HG02943 (cell line): ENCODE results near the gene BTLA.
"Not testable (repeated sequence)": the region's sequence is repeated elsewhere in the genome, so short reads cannot be mapped to it uniquely, and the experiment has no call there.

Source experiments
- ATAC-seq: cut with Tn5 transposase; IDR thresholded peaks from one replicate; pipeline ENCODE4 v1.9.1; 2021; ENCODE audit warnings: mild to moderate bottlenecking, low read depth, moderate library complexity; ENCODE audit not compliant: unreplicated experiment

The BTLA gene

DNA sequence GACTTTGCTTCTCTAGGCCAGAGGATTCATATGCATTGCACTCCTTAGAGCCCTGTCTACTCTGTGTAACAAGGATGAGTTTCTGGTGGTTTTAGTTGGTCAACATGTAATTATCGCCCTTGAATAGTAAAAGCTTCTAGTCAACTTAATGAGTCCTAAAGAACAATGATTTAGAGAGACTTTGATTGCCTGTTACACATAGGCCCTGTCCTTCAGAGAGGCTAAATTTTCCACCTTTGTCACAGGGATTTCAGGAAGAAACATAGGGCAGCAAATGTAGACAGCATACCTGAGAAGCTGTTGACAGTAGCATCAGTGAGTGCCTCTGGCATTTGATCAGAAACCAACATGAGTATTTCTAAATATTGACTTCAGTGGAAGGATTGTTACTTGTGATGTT, 7.1 kb downstream of the BTLA start:
- no peak for ATAC-seq

DNA sequence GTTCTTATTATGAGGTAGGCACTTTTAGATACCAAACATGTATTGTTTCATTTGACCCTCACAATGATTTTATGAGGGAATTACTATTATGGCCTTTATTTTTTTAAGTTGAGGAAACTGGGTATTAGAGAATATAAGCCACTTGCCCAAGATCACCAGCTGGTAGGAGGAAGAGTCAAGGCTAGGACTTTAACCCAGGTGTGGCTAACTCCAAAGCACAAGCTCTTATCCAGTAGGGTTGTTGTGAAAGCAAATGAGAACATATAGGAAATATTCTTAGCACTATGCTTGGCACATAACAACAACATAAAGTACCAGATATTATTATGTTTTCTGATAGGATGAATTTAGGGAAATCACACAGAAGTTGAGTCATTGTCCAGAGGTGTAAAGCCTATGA, 7.9 kb downstream of the BTLA start:
- no peak for ATAC-seq

DNA sequence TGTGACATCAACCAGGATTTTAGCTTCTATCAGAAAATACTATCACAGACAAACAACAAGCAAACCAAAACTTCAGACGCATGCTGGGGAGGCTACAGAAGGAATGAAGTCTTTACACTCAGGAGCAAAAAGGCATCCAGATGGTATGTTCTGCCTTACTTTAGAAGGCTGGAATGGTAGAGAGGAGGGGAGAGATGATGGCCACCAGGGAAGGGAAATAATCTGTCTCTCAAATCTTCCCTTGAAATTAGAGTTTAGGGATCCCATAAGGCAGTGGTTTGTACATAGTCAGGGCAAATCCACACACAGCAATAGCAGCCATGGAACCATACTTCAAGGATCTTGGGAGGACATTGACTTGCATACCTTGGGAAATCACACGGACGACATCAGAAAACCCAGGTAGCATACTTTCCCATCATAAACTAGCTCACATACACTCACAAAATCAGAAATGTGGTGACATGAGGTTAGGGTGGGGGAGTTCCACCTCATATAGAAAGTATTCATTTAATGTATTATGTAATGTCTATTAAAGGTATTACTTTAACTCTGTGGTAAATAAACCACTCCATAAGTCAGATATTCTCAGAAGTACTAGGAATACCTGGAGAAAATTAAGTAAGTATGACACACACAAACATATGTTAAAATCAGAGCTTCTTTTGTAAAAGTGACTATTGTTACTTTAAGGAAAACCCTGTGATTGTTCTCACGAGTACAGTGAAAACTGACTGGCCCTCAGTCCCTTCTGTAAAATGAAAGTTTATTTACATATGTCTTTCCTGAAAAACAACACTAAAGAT, 9.4 kb downstream of the BTLA start:
- no peak for ATAC-seq

DNA sequence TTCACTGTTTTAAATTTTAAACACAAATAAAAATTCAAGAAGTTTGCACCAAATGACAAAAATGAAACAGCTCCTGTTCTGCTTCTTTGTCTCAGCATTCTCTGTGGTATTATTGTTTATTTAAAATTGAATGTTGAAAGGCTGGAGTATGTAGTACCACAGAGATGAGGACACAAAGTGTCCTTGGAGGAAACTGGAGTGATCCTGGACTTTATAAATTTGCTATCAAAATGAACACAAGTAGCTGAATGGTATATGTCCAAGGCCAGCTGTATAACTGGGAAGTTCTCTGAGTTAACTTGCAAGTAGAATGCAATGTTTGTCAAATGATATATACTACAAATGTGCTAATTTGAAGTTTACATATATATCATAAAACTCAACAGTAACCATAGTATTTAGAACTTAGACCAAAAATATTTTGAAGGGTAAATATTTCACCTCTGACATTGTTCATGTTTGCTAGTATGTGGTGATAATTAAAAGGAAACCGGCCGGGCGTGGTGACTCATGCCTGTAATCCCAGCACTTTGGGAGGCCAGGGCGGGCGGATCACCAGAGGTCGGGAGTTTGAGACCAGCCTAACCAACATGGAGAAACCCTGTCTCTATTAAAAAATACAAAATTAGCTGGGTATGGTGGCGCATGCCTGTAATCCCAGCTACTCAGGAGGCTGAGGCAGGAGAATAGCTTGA, 12.3 kb downstream of the BTLA start:
- ATAC-seq, result no peak

DNA sequence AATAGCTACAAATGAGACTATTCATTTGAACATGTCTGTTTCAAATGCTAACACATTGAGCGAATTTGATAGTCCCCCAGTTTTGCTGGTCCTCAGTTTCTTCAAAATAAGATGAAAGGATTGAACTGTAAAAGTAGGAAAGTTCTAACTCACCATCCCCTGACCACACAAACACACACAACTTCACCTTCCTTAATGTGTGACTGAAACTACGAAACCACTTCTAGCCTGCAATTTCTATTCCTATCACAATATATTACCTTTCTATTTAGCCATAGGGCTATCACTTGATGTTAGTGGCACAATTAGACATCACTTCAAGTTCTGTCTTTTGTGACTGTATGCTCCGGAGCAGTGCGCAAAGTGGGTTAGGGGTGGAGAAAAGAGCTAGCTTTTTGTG, 14.9 kb downstream of the BTLA start:
- no peak for ATAC-seq

DNA sequence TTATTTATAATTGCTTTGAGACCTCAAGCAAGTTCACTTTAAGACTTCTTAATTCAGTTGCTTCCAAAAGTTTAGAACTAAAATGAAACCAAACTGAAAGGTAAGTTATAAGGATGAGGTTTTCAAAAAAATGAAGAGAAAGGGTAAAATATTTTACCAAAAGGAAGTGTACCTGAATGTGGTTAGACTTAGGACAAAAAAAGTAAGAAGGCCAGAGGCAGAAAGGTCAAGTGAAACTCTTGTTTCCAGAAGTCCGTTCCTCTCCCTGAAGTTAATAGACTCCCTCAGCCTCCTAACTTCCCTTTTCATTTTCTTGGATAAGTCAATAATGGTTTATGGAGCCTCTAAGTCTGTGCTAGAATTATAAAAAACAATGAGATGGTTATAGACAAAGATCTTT, 16.6 kb downstream of the BTLA start:
- ATAC-seq, result peak; percentile 60

DNA sequence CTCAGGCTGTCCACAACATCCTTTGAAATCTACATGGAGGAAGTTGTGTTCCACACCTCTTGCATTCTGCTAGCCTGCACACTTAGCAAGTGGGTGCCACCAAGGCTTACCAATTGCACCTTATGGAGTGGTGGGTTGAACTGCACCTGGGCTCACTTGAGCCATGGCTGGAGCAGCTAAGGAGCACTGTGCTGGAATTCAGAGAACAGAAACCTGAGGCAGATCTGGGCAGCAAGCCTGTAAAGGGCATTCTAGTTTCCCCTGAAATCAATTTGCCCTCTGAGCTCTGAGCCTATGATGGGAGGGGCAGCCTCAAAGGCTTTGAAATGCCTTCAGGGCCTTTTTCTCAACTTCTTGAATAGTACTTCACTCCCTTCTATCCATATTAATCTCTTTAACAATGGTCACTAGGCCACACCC, 18.0 kb downstream of the BTLA start:
- ATAC-seq, result no peak

DNA sequence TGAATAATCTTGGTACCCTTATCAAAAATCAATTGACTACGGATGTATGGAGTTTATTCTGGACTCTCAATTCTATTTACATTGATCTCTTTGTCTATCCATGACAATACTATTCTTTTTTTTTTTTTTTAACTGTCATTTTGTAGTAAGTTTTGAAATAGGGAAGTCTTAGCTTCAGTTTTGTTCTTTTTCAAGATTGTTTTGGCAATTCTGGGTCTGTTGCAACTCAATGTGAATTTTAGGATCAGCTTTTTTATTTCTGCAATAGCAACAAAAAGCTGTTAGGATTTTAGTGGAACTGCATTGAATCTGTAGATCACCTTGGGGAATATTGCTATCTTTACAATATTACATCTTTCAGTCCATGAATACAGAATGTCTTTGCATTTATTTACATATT, 21.4 kb downstream of the BTLA start:
- ATAC-seq, result no peak

DNA sequence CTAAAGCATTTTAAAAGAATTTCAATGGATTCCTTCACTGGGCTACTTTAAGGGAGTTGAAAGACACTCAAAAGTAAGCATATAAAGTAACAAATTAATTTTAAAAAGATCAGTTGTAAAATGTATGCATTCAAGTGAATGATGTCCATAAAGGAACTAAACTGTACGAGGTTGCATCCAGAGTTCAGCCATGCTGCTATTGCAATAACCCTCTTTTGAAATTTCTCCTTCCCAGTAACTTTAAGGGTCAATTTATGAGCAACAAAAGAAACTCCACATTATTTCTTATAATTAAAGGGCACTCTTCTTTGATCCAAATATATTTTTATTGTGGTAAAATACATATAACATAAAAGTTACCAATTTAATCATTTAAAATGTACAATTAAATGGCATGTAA, 22.9 kb downstream of the BTLA start:
- ATAC-seq, result no peak

DNA sequence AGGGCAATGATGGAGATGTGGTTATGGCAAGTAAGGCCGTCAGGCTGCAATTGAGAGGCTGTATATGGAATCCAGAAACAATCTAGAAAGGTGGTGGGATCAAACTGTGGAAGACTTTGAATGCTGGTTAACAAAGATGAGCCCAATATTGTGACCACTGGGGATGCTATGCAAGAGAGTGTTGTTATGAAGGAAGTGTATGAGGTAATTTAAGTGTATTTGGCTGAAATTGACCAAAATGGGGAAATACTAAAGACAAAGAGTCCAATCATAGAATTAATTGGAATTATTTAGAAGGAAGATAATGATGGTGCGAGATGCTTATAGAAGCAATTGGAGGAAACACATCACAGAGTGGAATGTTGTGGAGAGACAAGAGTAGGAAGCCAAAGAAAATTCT, 24.5 kb downstream of the BTLA start:
- ATAC-seq, result no peak

DNA sequence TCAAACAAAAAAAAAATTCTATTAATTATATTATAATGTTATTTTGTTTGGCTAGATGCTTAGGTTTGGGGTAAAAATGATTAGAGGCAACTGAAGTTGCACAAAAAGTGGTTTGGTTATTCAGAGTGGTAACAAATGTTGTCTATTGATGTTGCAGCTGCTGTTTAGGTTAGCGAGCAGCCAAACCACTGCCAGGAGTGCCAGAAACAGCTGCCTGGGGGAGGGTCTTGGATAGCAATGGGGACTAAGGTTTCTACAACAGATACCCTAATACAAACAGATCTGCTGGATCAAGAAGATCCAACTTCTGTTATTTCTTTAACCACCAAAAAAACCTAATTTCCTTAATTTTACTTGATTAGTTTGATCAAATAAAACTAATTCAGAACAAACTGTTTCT, 26.6 kb downstream of the BTLA start:
- ATAC-seq, result no peak

DNA sequence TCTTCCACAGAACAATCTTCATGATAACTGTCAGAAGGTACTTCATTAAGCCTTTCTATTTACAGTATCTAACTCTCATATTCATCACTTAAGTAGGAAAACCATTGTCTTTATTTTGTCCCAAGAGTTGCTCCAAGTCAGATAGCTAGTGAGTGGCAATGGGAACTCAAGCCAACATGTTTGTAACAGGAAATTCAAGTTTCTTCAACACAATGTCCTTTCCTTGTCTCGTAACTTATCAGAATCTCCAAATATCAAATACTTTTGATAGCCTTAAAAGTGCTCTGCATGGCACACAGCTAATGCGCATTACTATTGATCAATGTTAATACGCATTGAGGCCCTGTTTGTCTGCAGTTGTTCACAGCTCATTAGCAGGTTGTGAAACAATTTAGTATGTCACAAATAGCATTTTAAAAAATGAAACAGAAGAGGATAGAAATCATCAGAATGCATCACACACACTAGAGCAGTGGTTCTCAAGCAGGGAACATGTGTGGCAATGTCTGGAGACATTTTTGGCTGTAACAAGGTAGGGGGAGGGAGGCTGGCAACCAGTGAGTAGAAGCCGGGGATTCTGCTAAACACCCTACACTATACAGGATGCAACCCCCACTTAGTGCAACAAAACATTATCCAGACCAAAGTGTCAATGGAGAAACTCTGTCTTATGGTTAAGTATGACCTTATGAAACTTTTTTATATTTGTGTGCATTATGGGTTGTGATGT, 27.5 kb downstream of the BTLA start:
- ATAC-seq, result no peak

DNA sequence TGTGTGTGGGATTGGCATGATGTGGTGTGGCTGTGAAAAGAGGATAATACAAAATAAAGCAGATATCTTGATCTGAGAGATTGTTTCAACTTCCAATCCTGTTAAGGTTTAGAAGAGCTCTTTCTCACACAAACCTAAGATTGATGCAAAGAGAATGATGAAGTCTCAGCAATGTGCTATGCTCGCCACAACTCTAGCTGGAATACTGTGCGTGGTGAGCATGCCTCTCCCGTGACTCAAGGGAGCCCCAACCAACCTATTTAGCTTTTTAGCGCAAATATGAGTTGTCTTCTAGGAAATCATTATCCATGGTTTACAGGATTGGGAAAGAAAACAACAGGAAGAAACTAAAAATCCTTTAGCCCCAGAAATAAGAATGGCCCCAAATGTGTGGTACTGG, 28.5 kb downstream of the BTLA start:
- no peak for ATAC-seq

DNA sequence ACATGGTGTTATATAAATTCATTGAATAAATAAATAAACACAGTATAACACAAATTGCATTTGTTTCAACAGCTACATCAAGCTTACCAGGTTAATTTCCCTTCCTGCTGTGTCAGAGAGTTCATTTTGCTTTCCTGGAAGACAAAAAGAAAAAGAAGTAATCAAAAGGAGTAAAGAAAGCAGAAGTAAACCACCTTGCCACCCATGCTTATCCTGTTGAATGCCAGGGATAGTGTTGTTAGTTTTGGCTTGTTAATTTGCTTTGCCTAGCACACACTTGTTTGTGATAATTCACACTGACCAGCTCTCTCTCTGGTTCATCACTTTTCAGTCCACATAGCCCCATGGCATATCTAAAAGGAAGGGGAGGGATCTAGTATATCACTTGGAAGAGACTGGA, 29.6 kb downstream of the BTLA start:
- ATAC-seq, result no peak

DNA sequence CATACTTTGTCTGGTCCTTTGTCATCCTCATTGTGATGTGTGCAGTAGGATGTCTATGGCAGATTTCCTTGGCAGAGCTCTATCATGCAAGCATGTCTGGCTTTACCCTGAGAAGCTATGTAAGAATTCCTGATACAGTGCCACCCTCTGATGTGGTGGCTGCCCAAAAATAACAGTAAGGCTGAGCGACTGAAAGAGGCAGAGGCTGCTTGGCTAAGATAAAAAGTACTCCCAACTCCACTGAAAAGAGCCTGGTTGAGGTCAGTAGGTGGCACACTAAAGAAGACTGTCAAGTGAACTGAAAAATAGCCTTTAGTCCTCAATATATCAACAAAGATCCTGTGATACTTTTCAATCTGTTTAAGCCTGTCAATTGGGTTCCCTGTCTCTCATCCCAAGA, 31.7 kb downstream of the BTLA start:
- ATAC-seq, result no peak

DNA sequence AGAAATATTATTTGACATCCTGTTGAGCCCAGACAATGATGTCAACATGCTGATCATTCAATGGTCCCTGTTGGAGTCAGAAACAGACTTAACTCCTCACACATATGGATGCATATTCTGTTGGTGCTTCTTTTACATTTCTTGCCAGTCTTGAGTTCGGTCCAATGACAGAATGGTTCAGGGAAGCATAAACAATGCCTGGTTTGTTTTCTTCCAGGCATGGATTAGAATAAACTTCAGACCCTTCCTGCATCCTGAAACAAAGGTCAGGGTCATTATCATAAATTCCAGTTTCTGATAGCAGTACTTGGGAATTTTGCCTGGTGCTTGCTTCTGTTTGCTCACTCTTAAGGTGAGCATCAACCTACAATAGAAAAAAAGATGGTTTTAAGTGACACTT, 33.3 kb downstream of the BTLA start:
- ATAC-seq, result no peak

DNA sequence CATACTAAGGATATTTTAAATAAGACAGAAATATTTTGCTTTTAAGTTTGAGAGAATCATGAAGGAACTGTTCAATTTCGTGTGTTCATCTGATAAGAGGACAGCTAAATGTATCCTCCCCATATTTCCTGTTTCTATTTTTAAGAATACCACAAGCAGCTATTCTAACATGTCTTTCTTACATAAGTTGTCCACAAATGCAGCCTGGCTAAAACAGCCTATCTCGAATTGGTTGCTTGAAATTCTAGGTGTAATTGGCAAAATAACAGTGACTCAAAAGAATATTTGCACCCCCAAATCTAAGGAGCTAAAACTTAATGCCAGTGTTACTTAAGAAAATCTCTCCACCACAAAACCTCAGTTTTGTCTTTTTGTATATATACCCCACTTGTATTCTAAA, 35.0 kb downstream of the BTLA start:
- ATAC-seq, result no peak

DNA sequence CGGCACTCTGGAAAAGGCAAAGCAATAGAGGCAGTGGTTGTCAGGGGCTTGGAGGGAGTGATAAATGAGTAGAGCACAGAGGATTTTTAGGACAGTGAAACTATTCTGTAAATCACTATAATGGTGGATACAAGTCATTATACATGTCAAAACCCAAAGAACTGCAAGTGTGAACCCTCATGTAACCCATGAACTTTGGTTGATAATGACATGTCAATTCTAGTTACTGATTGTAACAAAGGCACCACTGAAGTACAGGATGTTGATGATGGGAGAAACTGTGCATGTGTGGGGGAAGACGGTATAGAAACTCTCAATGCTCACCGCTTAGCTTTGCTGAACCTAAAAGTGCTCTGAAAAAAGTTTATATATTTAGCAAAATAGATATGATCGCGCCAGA, 36.0 kb downstream of the BTLA start:
- no peak for ATAC-seq

DNA sequence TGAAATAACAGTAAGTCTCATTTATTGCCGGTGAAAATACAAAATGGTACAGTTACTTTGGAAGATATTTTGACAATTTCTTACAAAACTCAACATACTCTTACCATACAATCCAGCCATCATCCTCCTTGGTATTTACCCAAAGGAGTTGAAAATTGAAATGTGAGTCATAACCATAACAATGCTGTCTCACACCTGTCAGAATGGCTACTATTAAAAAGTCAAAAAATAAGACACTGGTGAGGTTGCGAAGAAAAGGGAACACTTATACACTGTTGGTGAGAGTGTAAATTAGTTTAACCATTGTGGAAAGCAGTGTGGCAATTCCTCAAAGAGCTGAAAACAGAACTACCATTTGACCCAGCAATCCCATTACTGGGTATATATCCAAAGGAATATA, 37.5 kb downstream of the BTLA start:
- not testable (repeated sequence) for ATAC-seq

DNA sequence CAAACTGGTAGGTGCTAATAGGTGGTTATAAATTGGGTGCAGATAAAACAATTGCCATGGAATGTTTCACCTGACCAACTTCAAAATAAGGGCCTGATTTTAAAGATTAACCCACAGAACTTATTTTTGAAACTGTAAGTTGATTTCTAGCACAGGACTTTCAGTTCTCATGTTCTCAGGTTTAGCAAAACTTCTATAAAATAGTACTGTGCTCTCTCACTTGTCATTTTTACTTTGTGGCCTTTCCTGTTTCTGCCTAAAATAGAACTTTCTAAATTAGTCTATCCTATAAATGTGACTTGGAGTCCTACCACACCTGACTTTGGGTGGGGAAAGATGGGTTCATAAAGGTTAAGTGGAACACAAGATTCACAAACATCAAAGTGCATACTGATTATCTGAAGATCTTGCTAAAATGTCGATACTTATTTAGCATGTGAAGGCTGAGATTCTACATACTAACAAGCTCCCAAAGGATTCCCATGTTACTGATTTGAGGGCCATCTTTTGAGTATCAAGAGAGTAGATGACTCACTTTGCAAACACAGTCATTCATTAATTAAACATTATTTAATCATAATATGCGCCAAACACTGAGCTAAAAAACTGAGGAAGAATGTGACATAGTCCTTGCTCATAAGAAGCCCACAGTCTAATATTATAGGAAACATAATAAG, 38.6 kb downstream of the BTLA start:
- ATAC-seq, result peak; percentile 50

DNA sequence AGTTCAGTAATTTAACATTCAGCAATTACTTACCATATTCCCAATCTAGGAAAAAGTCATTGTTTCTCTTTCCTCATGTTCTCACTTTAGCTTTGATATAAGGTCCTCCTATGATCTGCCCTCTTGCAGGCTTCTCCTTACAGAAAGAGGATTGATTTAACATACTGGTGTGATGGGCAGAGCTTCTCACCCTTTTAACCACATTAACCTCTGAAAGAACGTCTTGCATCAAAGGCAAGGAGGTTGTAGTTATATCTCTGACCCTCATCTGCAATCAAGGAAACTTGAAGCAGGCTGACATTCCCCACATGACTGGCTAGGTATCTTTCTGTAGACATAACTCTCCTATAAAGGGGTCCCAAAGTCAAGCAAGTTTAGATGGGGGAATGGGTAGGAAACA, 39.5 kb downstream of the BTLA start:
- ATAC-seq, result no peak
